MM.1S (cell line): Measurements from ENCODE around the gene S100A16.

Experiments used
- CTCF ChIP-seq: fragments of 300-600 bp; sonication (generic); IDR thresholded peaks from 2 replicates; pipeline ENCODE4 v1.5.1; 2016; ENCODE audit warnings: antibody characterized with exemption, low read length, mixed read lengths
- EZH2phosphoT487 ChIP-seq: fragments of 300-600 bp; sonication (generic); IDR thresholded peaks from 2 replicates; pipeline ENCODE4 v1.6.1; 2018; ENCODE audit warnings: antibody characterized with exemption, low read length

GRCh38 chr1:153598309-153599172 lies 14.4 kb downstream of the S100A16 start:
- TF ChIP-seq CTCF = no peak
- TF ChIP-seq EZH2phosphoT487 = no peak
